ENCODE results near the gene JOSD2. TPM values are rescaled to one million over a fixed set of nuclear protein-coding genes. Genes with fewer than 3 reads are reported as not detected.

Gene JOSD2
- total and polyA plus RNA-seq, 2 of the 4 experiments (the other 2 are of a cell fraction): 12.2 to 54.1 TPM

- Histone ChIP-seq H4K8ac (ENCODE audit: low read depth in 2 of 2, low read length in 2 of 2) (no peak overlapping the region), H3K9ac (ENCODE audit: low read depth, low read length) (no peak overlapping the region), H3K79me1 (ENCODE audit: low read depth in 1 of 2, low read length in 2 of 2) (peaks cover 8 to 14% of the 10 kb centered on the region in 2 experiments; a peak in 3 of 4 replicates), H4K20me1 (ENCODE audit: insufficient read depth, low read length) (peaks cover 4% of the 10 kb centered on the region), H2BK15ac (ENCODE audit: low read depth, low read length) (no peak overlapping the region), H3K27ac (ENCODE audit: insufficient read depth, low read length) (no peak overlapping the region), H3K4me2 (ENCODE audit: low read depth, low read length) (no peak overlapping the region), H4K5ac (ENCODE audit: low read depth, low read length) (no peak overlapping the region), H4K91ac (ENCODE audit: insufficient read depth, low read depth, low read length) (no peak overlapping the region), H2AFZ (replicated peaks; ENCODE audit: low read length, poor library complexity) (no peak overlapping the region), H3K4me1 (ENCODE audit: control insufficient read depth, insufficient read depth, low read length) (no peaks in the 10 kb centered on the region), H3K9me3 (ENCODE audit: control insufficient read depth, insufficient read depth, low read length) (no peaks in the 10 kb centered on the region; the same call in 1 of the 2 replicates), H3K36me3 (ENCODE audit: control insufficient read depth, insufficient read depth, low read length) (peaks cover 26% of the 10 kb centered on the region), H2AK5ac (ENCODE audit: low read depth, low read length) (no peak overlapping the region), H2BK5ac (ENCODE audit: low read depth, low read length, poor library complexity, severe bottlenecking) (no peak overlapping the region), H3K9me1 (ENCODE audit: insufficient read depth, low read length) (no peaks in the 10 kb centered on the region), H3K27me3 (ENCODE audit: control insufficient read depth, insufficient read depth, low read length) (peaks cover 3% of the 10 kb centered on the region; the same call in 1 of the 2 replicates), H3K23ac (ENCODE audit: low read depth, low read length) (no peak overlapping the region), H2BK120ac (ENCODE audit: low read depth, low read length) (no peak overlapping the region), H3K4me3 (ENCODE audit: insufficient read depth, low read depth, low read length) (no peak overlapping the region), H3K14ac (replicated peaks; ENCODE audit: low read depth, low read length) (no peak overlapping the region), H2BK20ac (ENCODE audit: low read depth, low read length) (no peak overlapping the region), H3K56ac (ENCODE audit: extremely low read depth, insufficient read depth, low read length) (no peak overlapping the region), H3K18ac (ENCODE audit: low read depth, low read length) (no peak overlapping the region), H2AK9ac (replicated peaks; ENCODE audit: low read depth, low read length, poor library complexity) (no peak overlapping the region), H3K4ac (ENCODE audit: low read depth, low read length) (no peak overlapping the region)
- DNase-seq (no peak), ATAC-seq (ENCODE audit: low read depth) (no peak)
- CTCF ChIA-PET: no interaction called here
- in situ Hi-C loops (cut with MboI; ENCODE audit: low sequenced_read_pairs) (no loop called here), dilution Hi-C loops (cut with HindIII; ENCODE audit: low sequenced_read_pairs, unreplicated experiment) (no loop called here), intact Hi-C loops (cut with micrococcal nuclease) (no loop called here)
- TSS peak; percentile 81 for BruUV-seq (replicated peaks)
- 80% methylated on average over 9 of the region's 10 CpGs; no CpG with 5 or more reads in 1 of the 2 experiments for WGBS, 2 experiments (ENCODE audit: extremely low coverage in 2 of 2, insufficient read length in 1 of 2)
- POLR2A ChIA-PET (ENCODE audit: unreplicated experiment): no interaction called here
- no peak for TF ChIP-seq RAD21 (IDR thresholded peaks at IDR 0.05; ENCODE audit: low read length)
- TF ChIP-seq CHD1 (IDR thresholded peaks at IDR 0.05; ENCODE audit: low read depth, low read length): no peak
- no peak for TF ChIP-seq USF2 (IDR thresholded peaks at IDR 0.05; ENCODE audit: low read depth, low read length)
- TF ChIP-seq BHLHE40 (IDR thresholded peaks at IDR 0.05; ENCODE audit: low read depth, low read length): no peak
- TF ChIP-seq POLR2A (IDR thresholded peaks at IDR 0.05; ENCODE audit: low read depth, low read length): no peak
- no peak for TF ChIP-seq ELK1 (IDR thresholded peaks at IDR 0.05; ENCODE audit: borderline replicate concordance, low read depth, low read length)
- no peak for TF ChIP-seq CTCF (conservative IDR thresholded peaks at IDR 0.05; ENCODE audit: low read depth, low read length)
- TF ChIP-seq NFE2L2 (IDR thresholded peaks at IDR 0.05; ENCODE audit: low read depth, low read length): no peak
- no peak for TF ChIP-seq CEBPB (IDR thresholded peaks at IDR 0.05; ENCODE audit: low read depth, low read length)
- TF ChIP-seq MAFK (IDR thresholded peaks at IDR 0.05; ENCODE audit: low read depth, low read length): no peak
- no peak for TF ChIP-seq FOS (IDR thresholded peaks at IDR 0.05; ENCODE audit: low read depth, low read length)
- TF ChIP-seq SMC3 (IDR thresholded peaks at IDR 0.05; ENCODE audit: low read depth, low read length): no peak
- no peak for TF ChIP-seq MXI1 (IDR thresholded peaks at IDR 0.05; ENCODE audit: borderline replicate concordance, low read depth, low read length)
- TF ChIP-seq RCOR1 (IDR thresholded peaks at IDR 0.05; ENCODE audit: insufficient replicate concordance, low read length): no peak
- no peak for TF ChIP-seq RFX5 (IDR thresholded peaks at IDR 0.05; ENCODE audit: low read depth, low read length)
- no peak for TF ChIP-seq MAZ (IDR thresholded peaks at IDR 0.05; ENCODE audit: borderline replicate concordance, low read depth, low read length)
Observed at GRCh38 chr19:50482916-50483315, 28.1 kb downstream of the JOSD2 start.

All from IMR-90 (cell line).